Keratinocyte (primary cell): ENCODE data around the gene GREB1.

Experiments used
- CTCF ChIP-seq, 3 experiments: IDR thresholded peaks in 1 of 3; conservative IDR thresholded peaks in 1 of 3; optimal IDR thresholded peaks in 1 of 3; 2 replicates in 2 of 3; 3 replicates in 1 of 3; pipeline versions ENCODE3 to v1.5.1; 2011; ENCODE audit warnings: low read length in 3 of 3, mild to moderate bottlenecking in 3 of 3, moderate library complexity in 2 of 3, control low read depth in 1 of 3, inconsistent platforms in 1 of 3; ENCODE audit not compliant: insufficient read depth in 2 of 3; ENCODE audit errors: extremely low read depth in 1 of 3
- EZH2 ChIP-seq: IDR thresholded peaks from one replicate; pipeline ENCODE4 v1.6.1; 2012; ENCODE audit warnings: inconsistent platforms, mild to moderate bottlenecking, low read length, moderate library complexity

DNA sequence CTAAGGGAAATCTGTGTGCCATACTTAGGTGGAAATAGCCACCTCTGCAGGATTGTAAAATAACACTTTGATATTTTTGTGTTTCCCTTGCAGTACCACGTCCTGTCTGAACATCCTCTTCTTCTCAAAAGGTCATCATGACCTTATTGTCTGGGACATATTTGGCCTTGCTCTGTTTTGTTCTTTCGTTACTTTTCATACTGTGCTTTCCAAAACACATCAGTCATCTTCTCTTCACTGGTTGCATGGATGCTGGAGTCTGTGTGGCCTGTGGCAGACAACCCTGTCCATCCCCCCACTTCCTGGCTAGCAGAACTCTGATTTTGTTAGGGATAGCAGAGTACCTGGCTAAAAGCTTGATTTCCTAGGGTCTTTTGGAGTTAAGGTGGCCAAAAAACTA, 9.4 kb upstream of the GREB1 start:
- TF ChIP-seq EZH2 (no peak), CTCF (optimal IDR thresholded peaks at IDR 0.05 in 1 of 3, IDR thresholded peaks at IDR 0.05 in 1 of 3, conservative IDR thresholded peaks at IDR 0.05 in 1 of 3; ENCODE audit: extremely low read depth in 1 of 3, insufficient read depth in 2 of 3, low read length in 3 of 3) (no peak)
